GM12891 (cell line): ENCODE measurements around the gene KCMF1.
A peak's percentile ranks its signal among the peaks of the same experiment; 100 is the strongest.

Source experiments
- POLR2A ChIP-seq: IDR thresholded peaks from 2 replicates; pipeline ENCODE4 v1.6.1; 2011; ENCODE audit warnings: low read depth, low read length, control low read depth
- POLR2AphosphoS5 ChIP-seq: IDR thresholded peaks from 2 replicates; pipeline ENCODE4 v1.6.1; 2011; ENCODE audit warnings: low read depth, low read length, control low read depth
- POU2F2 ChIP-seq: IDR thresholded peaks from 2 replicates; pipeline ENCODE4 v1.6.1; 2011; ENCODE audit warnings: low read depth, mild to moderate bottlenecking, control low read depth, low read length, moderate library complexity
- SPI1 ChIP-seq: IDR thresholded peaks from 2 replicates; pipeline ENCODE4 v1.6.1; 2011; ENCODE audit warnings: low read depth, low read length, control low read depth
- TAF1 ChIP-seq: IDR thresholded peaks from 2 replicates; pipeline ENCODE4 v1.6.1; 2011; ENCODE audit warnings: low read depth, low read length, control low read depth

DNA sequence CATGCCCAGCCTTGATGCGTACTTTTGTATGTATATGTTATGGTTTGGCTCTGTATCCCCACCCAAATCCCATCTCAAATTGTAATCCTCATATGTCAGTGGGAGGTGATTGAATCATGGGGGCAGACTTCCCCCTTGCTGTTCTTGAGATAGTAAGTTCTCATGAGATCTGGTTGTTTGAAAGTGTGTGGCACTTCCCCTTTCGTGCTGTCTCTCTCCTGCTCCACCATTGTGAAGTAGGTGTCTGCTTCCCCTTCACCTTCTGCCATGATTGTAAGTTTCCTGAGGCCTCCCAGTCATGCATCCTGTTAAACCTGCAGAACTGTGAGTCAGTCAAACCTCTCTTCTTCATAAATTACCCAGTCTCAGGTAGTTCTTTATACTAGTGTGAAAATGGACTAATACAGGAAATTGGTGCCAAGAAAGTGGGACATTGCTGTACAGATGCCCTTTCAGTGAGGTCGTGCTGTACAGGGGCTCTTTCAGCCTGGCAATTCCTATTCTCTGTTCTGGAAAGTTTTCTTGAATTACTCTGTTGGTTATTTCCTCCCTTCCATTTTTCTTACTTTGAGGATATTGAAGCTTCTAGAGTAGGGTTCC lies 38.2 kb downstream of the KCMF1 start:
- TF ChIP-seq POU2F2 (no peak), POLR2A (no peak), POLR2AphosphoS5 (no peak), TAF1 (no peak), SPI1 (peak; percentile 92)
